ENCODE measurements around the gene BORA.

GRCh38 chr13:72760189-72760588 is 32.5 kb downstream of the BORA start:
- TF ChIP-seq CTCF (IDR thresholded peaks at IDR 0.05) = no peak
- TF ChIP-seq POLR2A (IDR thresholded peaks at IDR 0.05) = no peak
- TF ChIP-seq EP300 (IDR thresholded peaks at IDR 0.05) = no peak

Data from ovary (tissue), 3 donors.